Measurements from ENCODE around the gene SLC25A13. TPM values are rescaled to one million over a fixed set of nuclear protein-coding genes. Genes with fewer than 3 reads are reported as not detected.

Gene SLC25A13
- total and polyA plus RNA-seq, 2 of the 13 experiments (the other 11 are each of a cell fraction or from before 2014, with no cell fraction given) = 36.2 to 84.9 TPM

DNA sequence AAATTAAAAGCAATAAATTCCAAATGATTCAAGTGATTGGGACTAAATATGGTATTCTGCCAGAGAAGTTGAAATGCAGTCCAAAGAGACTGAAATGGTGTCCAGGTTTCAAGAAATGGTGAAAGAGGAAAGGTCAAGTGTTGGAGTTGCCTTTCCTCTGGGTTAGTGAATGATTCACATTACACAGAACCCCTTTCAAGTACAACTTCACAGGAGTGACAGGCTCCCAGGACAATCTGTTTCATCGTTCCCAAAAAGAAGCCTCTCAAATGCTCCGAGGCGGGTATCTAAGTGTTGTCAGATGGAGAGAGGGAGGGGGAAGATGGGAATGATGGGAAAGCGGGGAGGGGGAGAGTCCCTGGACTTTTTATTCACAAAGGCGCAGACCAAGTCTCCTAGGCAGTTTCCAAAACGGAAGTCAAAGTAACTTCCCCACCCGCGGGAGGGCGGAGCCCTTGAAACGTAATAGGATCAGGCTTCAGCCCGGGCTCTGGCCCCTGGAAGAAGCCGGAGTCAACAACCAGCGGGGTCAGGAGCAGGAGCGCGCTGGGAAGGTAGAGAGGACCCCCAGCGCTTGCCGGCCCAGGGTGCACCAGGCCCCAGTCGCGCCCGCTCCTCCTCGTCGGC lies 754 bp downstream of the SLC25A13 start (continued):
- TF ChIP-seq RERE (CRISPR knock-in tag; IDR thresholded peaks at IDR 0.05; ENCODE audit: low read depth) (no peak), ZNF24 (IDR thresholded peaks at IDR 0.05) (no peak), CBX1 (IDR thresholded peaks at IDR 0.05; ENCODE audit: low read depth) (no peak), NFATC3 (CRISPR knock-in tag; IDR thresholded peaks at IDR 0.05) (no peak), POLR2A (IDR thresholded peaks at IDR 0.05; ENCODE audit: insufficient read depth in 1 of 2, low read depth in 2 of 2, low read length in 2 of 2) (peak; percentile 89 to 95), ZNF557 (CRISPR knock-in tag; IDR thresholded peaks at IDR 0.05) (no peak), ZNF468 (CRISPR knock-in tag; IDR thresholded peaks at IDR 0.05) (no peak), HDAC2 (CRISPR knock-in tag; IDR thresholded peaks at IDR 0.05) (peak; percentile 56), MED13 (CRISPR knock-in tag; IDR thresholded peaks at IDR 0.05) (no peak), SNRNP70 (IDR thresholded peaks at IDR 0.05; ENCODE audit: low read depth, low read length) (no peak), ZSCAN22 (CRISPR knock-in tag; IDR thresholded peaks at IDR 0.05) (no peak), SRY (CRISPR knock-in tag; IDR thresholded peaks at IDR 0.05) (no peak; the same call in 1 of the 2 replicates), ZSCAN30 (CRISPR knock-in tag; IDR thresholded peaks at IDR 0.05) (no peak), PHF8 (CRISPR knock-in tag; IDR thresholded peaks at IDR 0.05) (no peak; the same call in 1 of the 2 replicates), PCBP1 (IDR thresholded peaks at IDR 0.05; ENCODE audit: borderline replicate concordance, low read depth, low read length) (peak; percentile 68; the same call in 1 of the 2 replicates), HNRNPK (IDR thresholded peaks at IDR 0.05; ENCODE audit: low read depth, low read length, poor library complexity, severe bottlenecking) (no peak), FIP1L1 (IDR thresholded peaks at IDR 0.05; ENCODE audit: borderline replicate concordance, insufficient read depth, low read depth, low read length) (no peak)
- TF ChIP-seq, protein P1, sequence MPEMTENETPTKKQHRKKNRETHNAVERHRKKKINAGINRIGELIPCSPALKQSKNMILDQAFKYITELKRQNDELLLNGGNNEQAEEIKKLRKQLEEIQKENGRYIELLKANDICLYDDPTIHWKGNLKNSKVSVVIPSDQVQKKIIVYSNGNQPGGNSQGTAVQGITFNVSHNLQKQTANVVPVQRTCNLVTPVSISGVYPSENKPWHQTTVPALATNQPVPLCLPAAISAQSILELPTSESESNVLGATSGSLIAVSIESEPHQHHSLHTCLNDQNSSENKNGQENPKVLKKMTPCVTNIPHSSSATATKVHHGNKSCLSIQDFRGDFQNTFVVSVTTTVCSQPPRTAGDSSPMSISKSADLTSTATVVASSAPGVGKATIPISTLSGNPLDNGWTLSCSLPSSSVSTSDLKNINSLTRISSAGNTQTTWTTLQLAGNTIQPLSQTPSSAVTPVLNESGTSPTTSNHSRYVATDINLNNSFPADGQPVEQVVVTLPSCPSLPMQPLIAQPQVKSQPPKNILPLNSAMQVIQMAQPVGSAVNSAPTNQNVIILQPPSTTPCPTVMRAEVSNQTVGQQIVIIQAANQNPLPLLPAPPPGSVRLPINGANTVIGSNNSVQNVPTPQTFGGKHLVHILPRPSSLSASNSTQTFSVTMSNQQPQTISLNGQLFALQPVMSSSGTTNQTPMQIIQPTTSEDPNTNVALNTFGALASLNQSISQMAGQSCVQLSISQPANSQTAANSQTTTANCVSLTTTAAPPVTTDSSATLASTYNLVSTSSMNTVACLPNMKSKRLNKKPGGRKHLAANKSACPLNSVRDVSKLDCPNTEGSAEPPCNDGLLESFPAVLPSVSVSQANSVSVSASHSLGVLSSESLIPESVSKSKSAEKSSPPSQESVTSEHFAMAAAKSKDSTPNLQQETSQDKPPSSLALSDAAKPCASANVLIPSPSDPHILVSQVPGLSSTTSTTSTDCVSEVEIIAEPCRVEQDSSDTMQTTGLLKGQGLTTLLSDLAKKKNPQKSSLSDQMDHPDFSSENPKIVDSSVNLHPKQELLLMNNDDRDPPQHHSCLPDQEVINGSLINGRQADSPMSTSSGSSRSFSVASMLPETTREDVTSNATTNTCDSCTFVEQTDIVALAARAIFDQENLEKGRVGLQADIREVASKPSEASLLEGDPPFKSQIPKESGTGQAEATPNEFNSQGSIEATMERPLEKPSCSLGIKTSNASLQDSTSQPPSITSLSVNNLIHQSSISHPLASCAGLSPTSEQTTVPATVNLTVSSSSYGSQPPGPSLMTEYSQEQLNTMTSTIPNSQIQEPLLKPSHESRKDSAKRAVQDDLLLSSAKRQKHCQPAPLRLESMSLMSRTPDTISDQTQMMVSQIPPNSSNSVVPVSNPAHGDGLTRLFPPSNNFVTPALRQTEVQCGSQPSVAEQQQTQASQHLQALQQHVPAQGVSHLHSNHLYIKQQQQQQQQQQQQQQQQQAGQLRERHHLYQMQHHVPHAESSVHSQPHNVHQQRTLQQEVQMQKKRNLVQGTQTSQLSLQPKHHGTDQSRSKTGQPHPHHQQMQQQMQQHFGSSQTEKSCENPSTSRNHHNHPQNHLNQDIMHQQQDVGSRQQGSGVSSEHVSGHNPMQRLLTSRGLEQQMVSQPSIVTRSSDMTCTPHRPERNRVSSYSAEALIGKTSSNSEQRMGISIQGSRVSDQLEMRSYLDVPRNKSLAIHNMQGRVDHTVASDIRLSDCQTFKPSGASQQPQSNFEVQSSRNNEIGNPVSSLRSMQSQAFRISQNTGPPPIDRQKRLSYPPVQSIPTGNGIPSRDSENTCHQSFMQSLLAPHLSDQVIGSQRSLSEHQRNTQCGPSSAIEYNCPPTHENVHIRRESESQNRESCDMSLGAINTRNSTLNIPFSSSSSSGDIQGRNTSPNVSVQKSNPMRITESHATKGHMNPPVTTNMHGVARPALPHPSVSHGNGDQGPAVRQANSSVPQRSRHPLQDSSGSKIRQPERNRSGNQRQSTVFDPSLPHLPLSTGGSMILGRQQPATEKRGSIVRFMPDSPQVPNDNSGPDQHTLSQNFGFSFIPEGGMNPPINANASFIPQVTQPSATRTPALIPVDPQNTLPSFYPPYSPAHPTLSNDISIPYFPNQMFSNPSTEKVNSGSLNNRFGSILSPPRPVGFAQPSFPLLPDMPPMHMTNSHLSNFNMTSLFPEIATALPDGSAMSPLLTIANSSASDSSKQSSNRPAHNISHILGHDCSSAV (CRISPR knock-in tag; IDR thresholded peaks at IDR 0.05; ENCODE audit: borderline replicate concordance) = no peak
